HG03196 (cell line): ENCODE results near the gene RETN.
"Not testable (repeated sequence)": the region's sequence is repeated elsewhere in the genome, so short reads cannot be mapped to it uniquely, and the experiment has no call there.

ENCODE experiments used
- ATAC-seq: cut with Tn5 transposase; IDR thresholded peaks from one replicate; pipeline ENCODE4 v1.9.1; 2021; ENCODE audit not compliant: unreplicated experiment

RETN gene

GRCh38 chr19:7637374-7638256 is 31.2 kb upstream of the RETN start:
- peak; percentile 16 for ATAC-seq

- no peak for ATAC-seq
Observed at GRCh38 chr19:7638802-7639465, 29.9 kb upstream of the RETN start.

- no peak for ATAC-seq
Observed at GRCh38 chr19:7639863-7640348, 28.9 kb upstream of the RETN start.

GRCh38 chr19:7640803-7641202 is 28.0 kb upstream of the RETN start:
- ATAC-seq: no peak

GRCh38 chr19:7641290-7642276 is 27.3 kb upstream of the RETN start:
- ATAC-seq: no peak

GRCh38 chr19:7642295-7643030 is 26.4 kb upstream of the RETN start:
- no peak for ATAC-seq

- no peak for ATAC-seq
Observed at GRCh38 chr19:7643031-7643415, 25.8 kb upstream of the RETN start.

- ATAC-seq: not testable (repeated sequence)
Observed at GRCh38 chr19:7643629-7644549, 25.0 kb upstream of the RETN start.

- no peak for ATAC-seq
Observed at GRCh38 chr19:7644550-7644877, 24.3 kb upstream of the RETN start.

- no peak for ATAC-seq
Observed at GRCh38 chr19:7645163-7645562, 23.7 kb upstream of the RETN start.

- no peak for ATAC-seq
Observed at GRCh38 chr19:7645656-7646425, 23.0 kb upstream of the RETN start.

- no peak for ATAC-seq
Observed at GRCh38 chr19:7646426-7646700, 22.5 kb upstream of the RETN start.

GRCh38 chr19:7647156-7647555 is 21.7 kb upstream of the RETN start:
- no peak for ATAC-seq

- ATAC-seq: no peak
Observed at GRCh38 chr19:7648265-7649014, 20.4 kb upstream of the RETN start.

- no peak for ATAC-seq
Observed at GRCh38 chr19:7650148-7650547, 18.7 kb upstream of the RETN start.

- ATAC-seq: peak; percentile 46
Observed at GRCh38 chr19:7652061-7652641, 16.7 kb upstream of the RETN start.

- no peak for ATAC-seq
Observed at GRCh38 chr19:7654401-7654800, 14.4 kb upstream of the RETN start.

GRCh38 chr19:7655581-7655980 is 13.3 kb upstream of the RETN start:
- ATAC-seq: no peak
